Kidney (tissue), 14 donors: ENCODE measurements around the gene SMIM31. TPM values are rescaled to one million over a fixed set of nuclear protein-coding genes. Genes with fewer than 3 reads are reported as not detected.

ENCODE experiments used
- DNase-seq, 5 donors: peaks; one replicate each; pipeline ENCODE4 v3.0.0-alpha.2; 2013 to 2020
- FAIRE-seq: peaks from 2 replicates; lab custom pipeline; 2012; peaks lifted over from hg19 to GRCh38; lab: Jason Lieb, UNC
- H3K27ac ChIP-seq, 2 donors: one replicate each; pipeline ENCODE4 v1.7.0; 2013; ENCODE audit warnings: low read depth in 2 of 2, low read length in 2 of 2, inconsistent platforms in 1 of 2
- H3K27me3 ChIP-seq: one replicate; pipeline ENCODE4 v1.7.1; 2013; ENCODE audit warnings: low read length, inconsistent platforms; ENCODE audit not compliant: control insufficient read depth, insufficient read depth
- H3K36me3 ChIP-seq, 3 donors: one replicate each; pipeline versions ENCODE4 v1.7.0 to v1.7.1; 2013; ENCODE audit warnings: low read length in 3 of 3, control low read depth in 1 of 3, inconsistent platforms in 1 of 3; ENCODE audit not compliant: insufficient read depth in 3 of 3, control insufficient read depth in 2 of 3
- H3K4me1 ChIP-seq, 3 donors: one replicate each; pipeline versions ENCODE4 v1.7.0 to v1.7.1; 2013; ENCODE audit warnings: low read length in 3 of 3, inconsistent platforms in 1 of 3, low read depth in 1 of 3; ENCODE audit not compliant: control insufficient read depth in 2 of 3, insufficient read depth in 2 of 3
- H3K4me3 ChIP-seq, 3 donors: one replicate each; pipeline versions ENCODE4 v1.7.0 to v1.8.1; 2013; ENCODE audit warnings: low read length in 3 of 3, control low read depth in 1 of 3, inconsistent platforms in 1 of 3
- H3K9ac ChIP-seq, 3 donors: one replicate each; pipeline versions ENCODE4 v1.7.0 to v1.7.1; 2013; ENCODE audit warnings: low read length in 3 of 3, control low read depth in 1 of 3, inconsistent platforms in 1 of 3
- H3K9me3 ChIP-seq, 3 donors: one replicate each; pipeline versions ENCODE4 v1.7.0 to v1.7.1; 2013; ENCODE audit warnings: low read length in 3 of 3, control low read depth in 1 of 3, inconsistent platforms in 1 of 3; ENCODE audit not compliant: control insufficient read depth in 2 of 3, insufficient read depth in 1 of 3
- intact Hi-C: fragments of 100-400 bp; cut with DNase I; formaldehyde crosslinking; loops from one replicate; pipeline ENCODE4 v1.11.1; 2022
- polyA plus RNA-seq: library from polyadenylated mRNA; stranded (reverse); fragments of 350-450 nt; fragmentation: Illumina TruSeq; extraction: RNeasy Lipid Tissue Mini Kit (QIAGEN cat#74804); gene quantifications from one replicate; pipeline ENCODE4 v1.2.3, GENCODE V29; 2014; ENCODE audit warnings: low read depth, low replicate concordance; ENCODE audit not compliant: insufficient read depth
- total RNA-seq: library from RNA; stranded (reverse); fragmentation: NEBNext Ultra II Directional; extraction: Animal tissue kit (Norgen Biotek cat#: 25700); gene quantifications from one replicate; pipeline ENCODE4 v1.2.1, GENCODE V29; 2021
- TF ChIP-seq, protein P1 (sequence below): IDR thresholded peaks from 3 replicates; pipeline ENCODE4 v1.5.1; 2012; ENCODE audit warnings: mild to moderate bottlenecking, moderate library complexity, borderline replicate concordance; ENCODE audit not compliant: insufficient read depth; ENCODE audit errors: extremely low read depth
- donor health status: control.
- donor health status: control.
- donor health status: control.
- donor health status: control.
- donor health status: control.
- donor health status: DM: yes; HTN: yes; CAD: no.
- donor health status: Normal renal cell carcinoma (clear cell type).

SMIM31 gene
- total and polyA plus RNA-seq, 2 donors from 2014 or later = not detected

GRCh38 chr4:164815711-164816110, 61.8 kb downstream of the SMIM31 start:
- no peak overlapping the region for H3K9ac ChIP-seq
- no peaks in the 10 kb centered on the region for H3K9me3 ChIP-seq
- no peaks in the 10 kb centered on the region for H3K36me3 ChIP-seq
- H3K27ac ChIP-seq = no peak overlapping the region
- FAIRE-seq (no peak), DNase-seq (no peak)
- H3K4me1 ChIP-seq = no peaks in the 10 kb centered on the region
- H3K4me3 ChIP-seq = no peak overlapping the region
- no peaks in the 10 kb centered on the region for H3K27me3 ChIP-seq
- TF ChIP-seq, protein P1, sequence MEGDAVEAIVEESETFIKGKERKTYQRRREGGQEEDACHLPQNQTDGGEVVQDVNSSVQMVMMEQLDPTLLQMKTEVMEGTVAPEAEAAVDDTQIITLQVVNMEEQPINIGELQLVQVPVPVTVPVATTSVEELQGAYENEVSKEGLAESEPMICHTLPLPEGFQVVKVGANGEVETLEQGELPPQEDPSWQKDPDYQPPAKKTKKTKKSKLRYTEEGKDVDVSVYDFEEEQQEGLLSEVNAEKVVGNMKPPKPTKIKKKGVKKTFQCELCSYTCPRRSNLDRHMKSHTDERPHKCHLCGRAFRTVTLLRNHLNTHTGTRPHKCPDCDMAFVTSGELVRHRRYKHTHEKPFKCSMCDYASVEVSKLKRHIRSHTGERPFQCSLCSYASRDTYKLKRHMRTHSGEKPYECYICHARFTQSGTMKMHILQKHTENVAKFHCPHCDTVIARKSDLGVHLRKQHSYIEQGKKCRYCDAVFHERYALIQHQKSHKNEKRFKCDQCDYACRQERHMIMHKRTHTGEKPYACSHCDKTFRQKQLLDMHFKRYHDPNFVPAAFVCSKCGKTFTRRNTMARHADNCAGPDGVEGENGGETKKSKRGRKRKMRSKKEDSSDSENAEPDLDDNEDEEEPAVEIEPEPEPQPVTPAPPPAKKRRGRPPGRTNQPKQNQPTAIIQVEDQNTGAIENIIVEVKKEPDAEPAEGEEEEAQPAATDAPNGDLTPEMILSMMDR = no peak
- intact Hi-C loops = no loop called here

- H3K27ac ChIP-seq = no peak overlapping the region
- no peak for FAIRE-seq
- no peaks in the 10 kb centered on the region for H3K4me1 ChIP-seq
- intact Hi-C loops = no loop called here
- H3K27me3 ChIP-seq = no peaks in the 10 kb centered on the region
- H3K9me3 ChIP-seq = no peaks in the 10 kb centered on the region
- DNase-seq = no peak
- no peak overlapping the region for H3K9ac ChIP-seq
- H3K4me3 ChIP-seq = no peak overlapping the region
- TF ChIP-seq, protein P1 = no peak
- no peaks in the 10 kb centered on the region for H3K36me3 ChIP-seq
Measured at GRCh38 chr4:164819366-164819765, 65.4 kb downstream of the SMIM31 start.

GRCh38 chr4:164821711-164822110, 67.8 kb downstream of the SMIM31 start:
- Histone ChIP-seq H3K9me3 (no peaks in the 10 kb centered on the region), H3K36me3 (no peaks in the 10 kb centered on the region), H3K27ac (no peak overlapping the region), H3K4me1 (no peaks in the 10 kb centered on the region), H3K9ac (no peak overlapping the region), H3K27me3 (no peaks in the 10 kb centered on the region), H3K4me3 (no peak overlapping the region)
- DNase-seq (no peak), FAIRE-seq (no peak)
- TF ChIP-seq, protein P1 = no peak
- intact Hi-C loops = no loop called here

GRCh38 chr4:164824581-164824980, 70.7 kb downstream of the SMIM31 start:
- H3K4me1 ChIP-seq = no peaks in the 10 kb centered on the region
- no peak overlapping the region for H3K27ac ChIP-seq
- no peak for DNase-seq
- H3K36me3 ChIP-seq = no peaks in the 10 kb centered on the region
- no peak overlapping the region for H3K4me3 ChIP-seq
- TF ChIP-seq, protein P1 = no peak
- H3K9ac ChIP-seq = no peak overlapping the region
- H3K9me3 ChIP-seq = no peaks in the 10 kb centered on the region
- H3K27me3 ChIP-seq = no peaks in the 10 kb centered on the region
- intact Hi-C loops = no loop called here
- no peak for FAIRE-seq
